Measurements from ENCODE around the gene CHRNA10. TPM values are rescaled to one million over a fixed set of nuclear protein-coding genes. Genes with fewer than 3 reads are reported as not detected.

CHRNA10 gene
- total and polyA plus RNA-seq, 2 experiments from 2014 or later: 0.53 TPM; not detected in 1

GRCh38 chr11:3638513-3638912, 32.7 kb downstream of the CHRNA10 start:
- Histone ChIP-seq H3K27me3 (no peaks in the 10 kb centered on the region), H3K9me2 (replicated peaks; ENCODE audit: insufficient read depth) (no peaks in the 10 kb centered on the region), H3K4me1 (ENCODE audit: insufficient read depth) (peaks cover 12% of the 10 kb centered on the region), H4K20me1 (ENCODE audit: insufficient read depth, poor library complexity, severe bottlenecking) (no peaks in the 10 kb centered on the region), H3K4me2 (no peak overlapping the region), H3K9me3 (ENCODE audit: low read depth) (no peaks in the 10 kb centered on the region), H3K4me3 (no peak overlapping the region), H3K79me2 (no peaks in the 10 kb centered on the region), H3K36me3 (replicated peaks; ENCODE audit: insufficient read depth, low read depth) (no peaks in the 10 kb centered on the region), H3K27ac (no peak overlapping the region), H2AFZ (no peak overlapping the region)
- TF ChIP-seq EZH2 (IDR thresholded peaks at IDR 0.05; ENCODE audit: borderline replicate concordance): no peak
- TF ChIP-seq CTCF (IDR thresholded peaks at IDR 0.05; ENCODE audit: poor library complexity): no peak
- TF ChIP-seq EZH2phosphoT487 (IDR thresholded peaks at IDR 0.05; ENCODE audit: low read depth, severe bottlenecking, unreplicated experiment): no peak
- no peak for DNase-seq (ENCODE audit: low spot score)
- 94% methylated on average over 5 of the region's 5 CpGs for WGBS (ENCODE audit: low lambda C conversion rate, missing lambda C conversion rate)

- 88% methylated on average over 11 of the region's 13 CpGs for WGBS (ENCODE audit: low lambda C conversion rate, missing lambda C conversion rate)
- H3K4me2 ChIP-seq: no peak overlapping the region
- H3K79me2 ChIP-seq: no peaks in the 10 kb centered on the region
- H3K36me3 ChIP-seq (replicated peaks; ENCODE audit: insufficient read depth, low read depth): no peaks in the 10 kb centered on the region
- H3K4me1 ChIP-seq (ENCODE audit: insufficient read depth): no peaks in the 10 kb centered on the region
- no peaks in the 10 kb centered on the region for H3K27me3 ChIP-seq
- no peak overlapping the region for H3K27ac ChIP-seq
- no peaks in the 10 kb centered on the region for H3K9me3 ChIP-seq (ENCODE audit: low read depth)
- no peaks in the 10 kb centered on the region for H4K20me1 ChIP-seq (ENCODE audit: insufficient read depth, poor library complexity, severe bottlenecking)
- no peak overlapping the region for H2AFZ ChIP-seq
- H3K4me3 ChIP-seq: no peak overlapping the region
- DNase-seq (ENCODE audit: low spot score): no peak
- H3K9me2 ChIP-seq (replicated peaks; ENCODE audit: insufficient read depth): no peaks in the 10 kb centered on the region
- TF ChIP-seq EZH2 (IDR thresholded peaks at IDR 0.05; ENCODE audit: borderline replicate concordance) (no peak), EZH2phosphoT487 (IDR thresholded peaks at IDR 0.05; ENCODE audit: low read depth, severe bottlenecking, unreplicated experiment) (no peak), CTCF (IDR thresholded peaks at IDR 0.05; ENCODE audit: poor library complexity) (no peak)
Measured at GRCh38 chr11:3637201-3637600, 34.0 kb downstream of the CHRNA10 start.

- Histone ChIP-seq H3K4me2 (no peak overlapping the region), H3K36me3 (replicated peaks; ENCODE audit: insufficient read depth, low read depth) (no peaks in the 10 kb centered on the region), H3K27ac (no peak overlapping the region), H3K9me3 (ENCODE audit: low read depth) (no peaks in the 10 kb centered on the region), H2AFZ (no peak overlapping the region), H3K4me3 (no peak overlapping the region), H3K4me1 (ENCODE audit: insufficient read depth) (no peaks in the 10 kb centered on the region), H4K20me1 (ENCODE audit: insufficient read depth, poor library complexity, severe bottlenecking) (no peaks in the 10 kb centered on the region), H3K9me2 (replicated peaks; ENCODE audit: insufficient read depth) (no peaks in the 10 kb centered on the region), H3K79me2 (no peaks in the 10 kb centered on the region), H3K27me3 (no peaks in the 10 kb centered on the region)
- TF ChIP-seq EZH2phosphoT487 (IDR thresholded peaks at IDR 0.05; ENCODE audit: low read depth, severe bottlenecking, unreplicated experiment) (no peak), EZH2 (IDR thresholded peaks at IDR 0.05; ENCODE audit: borderline replicate concordance) (no peak), CTCF (IDR thresholded peaks at IDR 0.05; ENCODE audit: poor library complexity) (no peak)
- DNase-seq (ENCODE audit: low spot score): no peak
- WGBS (ENCODE audit: low lambda C conversion rate, missing lambda C conversion rate): 93% methylated on average over 15 of the region's 15 CpGs
Measured at GRCh38 chr11:3635641-3636375, 35.4 kb downstream of the CHRNA10 start.

Measured in hepatocyte (in vitro differentiated cells).